GM12878 (cell line): ENCODE data around the gene PHRF1. TPM values are rescaled to one million over a fixed set of nuclear protein-coding genes. Genes with fewer than 3 reads are reported as not detected.
A peak's percentile ranks its signal among the peaks of the same experiment; 100 is the strongest.

Experiments
- BHLHE40 ChIP-seq, 2 experiments: fragments of 450-650 bp in 1 of 2; IDR thresholded peaks; 2 replicates each; pipeline ENCODE4 v1.6.1; 2011 to 2017; ENCODE audit warnings: low read depth in 2 of 2, borderline replicate concordance in 1 of 2, improper control_type of control experiment in 1 of 2, low read length in 1 of 2, mild to moderate bottlenecking in 1 of 2
- EGR1 ChIP-seq, 2 experiments: IDR thresholded peaks; 1 replicate in 1 of 2; 2 replicates in 1 of 2; pipeline ENCODE4 v1.6.1; 2011 to 2012; ENCODE audit warnings: low read depth in 2 of 2, low read length in 2 of 2, borderline replicate concordance in 1 of 2, mild to moderate bottlenecking in 1 of 2, moderate library complexity in 1 of 2
- NBN ChIP-seq: fragments of 450-650 bp; IDR thresholded peaks from 2 replicates; pipeline ENCODE4 v1.6.1; 2016
- NFIC ChIP-seq: IDR thresholded peaks from 2 replicates; pipeline ENCODE4 v1.6.1; 2012; ENCODE audit warnings: low read depth, mild to moderate bottlenecking, inconsistent platforms, low read length, moderate library complexity
- NR2C2 ChIP-seq: IDR thresholded peaks from 2 replicates; pipeline ENCODE4 v1.6.1; 2011; ENCODE audit warnings: borderline replicate concordance, low read depth; ENCODE audit not compliant: control insufficient read depth, insufficient read length
- NR2F1 ChIP-seq: fragments of 450-650 bp; conservative IDR thresholded peaks from 2 replicates; pipeline ENCODE4 v1.6.1; 2017; ENCODE audit warnings: mild to moderate bottlenecking
- PAX8 ChIP-seq: fragments of 450-650 bp; IDR thresholded peaks from 2 replicates; pipeline ENCODE4 v1.6.1; 2017; ENCODE audit warnings: mild to moderate bottlenecking, moderate library complexity
- POLR2AphosphoS2 ChIP-seq: IDR thresholded peaks from 2 replicates; pipeline ENCODE4 v1.6.1; 2011; ENCODE audit warnings: low read depth, mild to moderate bottlenecking, low read length, improper control_type of control experiment, moderate library complexity
- POLR2AphosphoS5 ChIP-seq: IDR thresholded peaks from 2 replicates; pipeline ENCODE4 v1.6.1; 2011; ENCODE audit warnings: mild to moderate bottlenecking, low read length, inconsistent platforms
- RUNX3 ChIP-seq: IDR thresholded peaks from 2 replicates; pipeline ENCODE4 v1.6.1; 2012; ENCODE audit warnings: low read length, inconsistent platforms
- ZNF274 ChIP-seq: IDR thresholded peaks from one replicate; pipeline ENCODE4 v1.8.0; 2011; ENCODE audit not compliant: insufficient read length, insufficient read depth
- polyA plus RNA-seq, 11 experiments: library from polyadenylated mRNA; depleted of rRNA in 4 of 11; unstranded in 6 of 11; stranded (reverse) in 5 of 11; fragments of >200 nt; fragmentation: Nextera tagmentation in 4 of 11; fragmentation: Illumina TruSeq in 1 of 11; extraction: Ambion mirVana in 4 of 11; extraction: Trizol in 1 of 11; gene quantifications; 1 replicate in 1 of 11; 2 replicates in 10 of 11; pipeline versions ENCODE4 v1.2.1 to v1.2.3, GENCODE V29; 2011 to 2016; ENCODE audit warnings: inconsistent platforms in 2 of 11, missing spikeins in 2 of 11, low read depth in 1 of 11
- total RNA-seq, 4 experiments: library from RNA; depleted of rRNA in 3 of 4; stranded (reverse); fragments of >200 nt in 3 of 4; fragmentation: Illumina TruSeq in 1 of 4; extraction: Trizol in 1 of 4; gene quantifications; 2 replicates each; pipeline versions ENCODE4 v1.2.1 to v1.2.3, GENCODE V29; 2013 to 2021
- TF ChIP-seq, protein P1 (sequence below): fragments of 450-650 bp; IDR thresholded peaks from 2 replicates; pipeline ENCODE4 v1.6.1; 2017; ENCODE audit warnings: low read depth, mild to moderate bottlenecking, moderate library complexity
- TF ChIP-seq, protein P2 (sequence below): fragments of 450-650 bp; conservative IDR thresholded peaks from 2 replicates; pipeline ENCODE4 v1.6.1; 2017; ENCODE audit warnings: mild to moderate bottlenecking, moderate library complexity

The PHRF1 gene
- total and polyA plus RNA-seq, 10 of the 15 experiments (the other 5 are each of a cell fraction or from before 2014, with no cell fraction given), result 0.13 to 43.5 (median 15.1) TPM

DNA sequence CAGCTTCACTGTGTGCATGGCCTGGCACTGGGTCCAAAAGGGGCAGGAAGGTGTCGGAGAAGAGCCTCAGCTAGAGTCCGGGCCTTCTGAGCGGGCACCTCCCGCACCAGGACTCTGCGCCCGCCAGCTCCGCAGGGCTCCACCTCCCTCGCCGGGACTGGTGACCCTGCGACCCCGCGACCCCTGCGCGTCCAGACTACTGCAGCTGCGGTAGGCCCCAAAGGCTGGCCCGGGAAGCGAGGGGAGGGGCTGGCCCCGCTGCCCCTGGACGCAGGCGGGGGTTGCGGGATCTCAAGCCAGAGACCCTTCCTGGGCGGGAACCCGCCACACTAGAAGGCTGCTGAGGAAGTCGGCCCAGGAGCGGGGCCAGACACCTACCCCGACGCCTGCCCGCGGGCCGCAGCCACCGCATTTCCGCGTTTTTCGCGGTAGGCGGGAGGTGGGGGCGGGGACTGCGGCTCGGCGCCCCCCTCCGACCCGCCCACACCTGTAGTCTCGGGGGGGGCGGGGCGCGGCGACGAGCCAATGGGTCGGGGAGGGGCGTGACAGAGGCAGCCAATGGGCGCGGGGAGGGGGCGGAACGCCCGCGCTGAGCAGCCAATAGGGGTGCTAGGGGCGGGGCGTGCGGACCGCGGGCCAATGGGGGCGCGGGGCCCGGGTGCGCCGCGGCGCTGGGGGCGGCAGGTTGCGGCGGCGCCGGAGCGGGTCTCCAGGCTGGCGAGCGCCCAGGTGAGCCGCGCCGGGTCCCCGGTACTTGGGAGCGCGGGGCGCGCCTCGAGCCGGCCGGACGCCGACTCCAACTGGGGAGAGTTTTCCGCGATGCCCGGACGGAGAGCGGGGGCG lies 15.7 kb upstream of the PHRF1 start, which contains the start of the genes LMNTD2 and RASSF7 (continued):
- TF ChIP-seq PAX8 (no peak), NFIC (no peak), NR2F1 (peak; percentile 73), POLR2AphosphoS2 (0 out of 2 replicates have a peak, but pooled peaks have one; percentile 59), RUNX3 (peak; percentile 79), NR2C2 (no peak), POLR2AphosphoS5 (peak; percentile 47; the same call in 1 of the 2 replicates), ZNF274 (no peak), BHLHE40 (IDR thresholded peaks at IDR 0.05; ENCODE audit: borderline replicate concordance in 1 of 2, low read depth in 2 of 2, low read length in 1 of 2) (peak in 1 of 2 experiments; percentile 69; a peak in 1 of 4 replicates), NBN (0 out of 2 replicates have a peak, but pooled peaks have one; percentile 44), EGR1 (IDR thresholded peaks at IDR 0.05; ENCODE audit: borderline replicate concordance in 1 of 2, low read depth in 2 of 2, low read length in 2 of 2) (peak in 1 of 2 experiments; percentile 72; a peak in 2 of 3 replicates)
- TF ChIP-seq, protein P1, sequence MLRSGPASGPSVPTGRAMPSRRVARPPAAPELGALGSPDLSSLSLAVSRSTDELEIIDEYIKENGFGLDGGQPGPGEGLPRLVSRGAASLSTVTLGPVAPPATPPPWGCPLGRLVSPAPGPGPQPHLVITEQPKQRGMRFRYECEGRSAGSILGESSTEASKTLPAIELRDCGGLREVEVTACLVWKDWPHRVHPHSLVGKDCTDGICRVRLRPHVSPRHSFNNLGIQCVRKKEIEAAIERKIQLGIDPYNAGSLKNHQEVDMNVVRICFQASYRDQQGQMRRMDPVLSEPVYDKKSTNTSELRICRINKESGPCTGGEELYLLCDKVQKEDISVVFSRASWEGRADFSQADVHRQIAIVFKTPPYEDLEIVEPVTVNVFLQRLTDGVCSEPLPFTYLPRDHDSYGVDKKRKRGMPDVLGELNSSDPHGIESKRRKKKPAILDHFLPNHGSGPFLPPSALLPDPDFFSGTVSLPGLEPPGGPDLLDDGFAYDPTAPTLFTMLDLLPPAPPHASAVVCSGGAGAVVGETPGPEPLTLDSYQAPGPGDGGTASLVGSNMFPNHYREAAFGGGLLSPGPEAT, result no peak
- TF ChIP-seq, protein P2, sequence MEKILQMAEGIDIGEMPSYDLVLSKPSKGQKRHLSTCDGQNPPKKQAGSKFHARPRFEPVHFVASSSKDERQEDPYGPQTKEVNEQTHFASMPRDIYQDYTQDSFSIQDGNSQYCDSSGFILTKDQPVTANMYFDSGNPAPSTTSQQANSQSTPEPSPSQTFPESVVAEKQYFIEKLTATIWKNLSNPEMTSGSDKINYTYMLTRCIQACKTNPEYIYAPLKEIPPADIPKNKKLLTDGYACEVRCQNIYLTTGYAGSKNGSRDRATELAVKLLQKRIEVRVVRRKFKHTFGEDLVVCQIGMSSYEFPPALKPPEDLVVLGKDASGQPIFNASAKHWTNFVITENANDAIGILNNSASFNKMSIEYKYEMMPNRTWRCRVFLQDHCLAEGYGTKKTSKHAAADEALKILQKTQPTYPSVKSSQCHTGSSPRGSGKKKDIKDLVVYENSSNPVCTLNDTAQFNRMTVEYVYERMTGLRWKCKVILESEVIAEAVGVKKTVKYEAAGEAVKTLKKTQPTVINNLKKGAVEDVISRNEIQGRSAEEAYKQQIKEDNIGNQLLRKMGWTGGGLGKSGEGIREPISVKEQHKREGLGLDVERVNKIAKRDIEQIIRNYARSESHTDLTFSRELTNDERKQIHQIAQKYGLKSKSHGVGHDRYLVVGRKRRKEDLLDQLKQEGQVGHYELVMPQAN, result peak; percentile 83
- TF ChIP-seq, all 136 proteins: peak for 25
